Neural progenitor cell (in vitro differentiated cells): ENCODE measurements around the gene KATNAL1.

Experiments used
- EZH2 ChIP-seq: fragments of 200-600 bp; sonication (generic); IDR thresholded peaks from 2 replicates; pipeline ENCODE4 v1.6.1; 2017; ENCODE audit warnings: antibody characterized with exemption, mild to moderate bottlenecking, moderate library complexity
- TF ChIP-seq, protein P1 (sequence below): fragments of 200-600 bp; sonication (generic); IDR thresholded peaks from 2 replicates; pipeline ENCODE4 v1.5.1; 2017; ENCODE audit warnings: antibody characterized with exemption, mild to moderate bottlenecking

DNA sequence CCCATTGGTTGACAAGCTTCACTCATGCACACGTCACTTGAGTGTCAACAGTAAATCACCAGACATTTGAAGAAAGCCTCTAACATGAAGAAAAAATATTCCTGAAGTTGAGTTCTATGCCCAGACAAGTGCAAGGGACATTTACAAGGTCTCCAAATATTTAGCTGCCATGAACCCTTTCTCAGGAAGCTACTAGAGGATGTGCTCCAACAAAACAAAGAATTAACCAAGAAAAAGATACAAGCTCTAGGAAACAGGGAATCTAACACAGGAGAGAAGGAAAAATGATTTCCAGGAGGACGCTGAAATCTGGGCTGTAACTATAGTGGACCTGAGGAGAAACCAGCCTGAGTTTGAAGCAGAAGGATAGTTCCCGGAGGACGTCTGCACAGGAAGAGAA, 45.7 kb upstream of the KATNAL1 start:
- TF ChIP-seq, protein P1, sequence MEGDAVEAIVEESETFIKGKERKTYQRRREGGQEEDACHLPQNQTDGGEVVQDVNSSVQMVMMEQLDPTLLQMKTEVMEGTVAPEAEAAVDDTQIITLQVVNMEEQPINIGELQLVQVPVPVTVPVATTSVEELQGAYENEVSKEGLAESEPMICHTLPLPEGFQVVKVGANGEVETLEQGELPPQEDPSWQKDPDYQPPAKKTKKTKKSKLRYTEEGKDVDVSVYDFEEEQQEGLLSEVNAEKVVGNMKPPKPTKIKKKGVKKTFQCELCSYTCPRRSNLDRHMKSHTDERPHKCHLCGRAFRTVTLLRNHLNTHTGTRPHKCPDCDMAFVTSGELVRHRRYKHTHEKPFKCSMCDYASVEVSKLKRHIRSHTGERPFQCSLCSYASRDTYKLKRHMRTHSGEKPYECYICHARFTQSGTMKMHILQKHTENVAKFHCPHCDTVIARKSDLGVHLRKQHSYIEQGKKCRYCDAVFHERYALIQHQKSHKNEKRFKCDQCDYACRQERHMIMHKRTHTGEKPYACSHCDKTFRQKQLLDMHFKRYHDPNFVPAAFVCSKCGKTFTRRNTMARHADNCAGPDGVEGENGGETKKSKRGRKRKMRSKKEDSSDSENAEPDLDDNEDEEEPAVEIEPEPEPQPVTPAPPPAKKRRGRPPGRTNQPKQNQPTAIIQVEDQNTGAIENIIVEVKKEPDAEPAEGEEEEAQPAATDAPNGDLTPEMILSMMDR, result no peak
- no peak for TF ChIP-seq EZH2
